ENCODE measurements around the gene CLN3. TPM values are rescaled to one million over a fixed set of nuclear protein-coding genes. Genes with fewer than 3 reads are reported as not detected.
A peak's percentile ranks its signal among the peaks of the same experiment; 100 is the strongest.

CLN3 gene
- total and polyA plus RNA-seq, 2 of the 13 experiments (the other 11 are each of a cell fraction or from before 2014, with no cell fraction given), result 23.4 to 46.8 TPM

DNA sequence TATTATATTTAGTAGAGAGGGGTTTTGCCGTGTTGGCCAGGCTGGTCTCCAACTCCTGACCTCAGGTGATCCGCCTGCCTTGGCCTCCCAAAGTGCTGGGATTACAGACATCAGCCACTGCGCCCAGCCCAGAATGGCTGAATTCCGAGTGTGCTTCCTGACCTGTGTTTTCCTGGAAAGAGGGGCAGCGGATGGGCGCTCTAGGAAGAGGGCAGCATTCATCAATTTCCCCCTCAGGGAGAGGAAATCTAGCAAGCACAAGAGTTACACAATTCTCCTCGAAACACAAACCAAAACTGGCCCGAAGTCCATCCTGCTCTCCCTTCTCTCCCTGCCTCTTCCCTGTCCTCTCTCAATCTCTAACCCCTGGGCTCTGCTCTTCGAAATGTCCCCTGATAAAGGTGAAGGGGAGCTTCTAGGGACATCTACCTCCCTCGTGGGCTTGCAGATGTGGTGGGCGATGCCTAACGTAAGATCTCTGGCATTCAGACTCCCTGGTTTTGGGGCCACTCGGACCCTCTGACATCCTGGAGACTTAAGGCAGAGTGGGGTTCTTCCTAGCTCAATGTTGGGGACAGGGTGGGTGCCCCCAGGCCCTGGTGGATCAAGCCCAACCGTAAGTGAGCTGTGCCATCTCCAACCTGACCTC lies 13.7 kb upstream of the CLN3 start (continued):
- TF ChIP-seq CSRNP2 (CRISPR knock-in tag; conservative IDR thresholded peaks at IDR 0.05; ENCODE audit: low read depth) (no peak), TGIF2 (CRISPR knock-in tag; IDR thresholded peaks at IDR 0.05) (no peak), ARNT (IDR thresholded peaks at IDR 0.05) (no peak), CCAR2 (optimal IDR thresholded peaks at IDR 0.05; ENCODE audit: low read depth, low read length) (no peak), KLF12 (CRISPR knock-in tag; IDR thresholded peaks at IDR 0.05; ENCODE audit: borderline replicate concordance) (no peak), ZNF10 (CRISPR knock-in tag; IDR thresholded peaks at IDR 0.05; ENCODE audit: borderline replicate concordance, low read depth) (no peak), KLF16 (CRISPR knock-in tag; IDR thresholded peaks at IDR 0.05) (peak in 1 of 2 experiments; percentile 67; a peak in 1 of 4 replicates), SPEN (CRISPR knock-in tag; IDR thresholded peaks at IDR 0.05; ENCODE audit: low read depth) (peak; percentile 87), ZNF577 (CRISPR knock-in tag; IDR thresholded peaks at IDR 0.05; ENCODE audit: borderline replicate concordance, low read depth) (no peak), KDM5B (CRISPR knock-in tag; IDR thresholded peaks at IDR 0.05; ENCODE audit: borderline replicate concordance) (no peak), GABPB1 (CRISPR knock-in tag; IDR thresholded peaks at IDR 0.05) (peak; percentile 53), ZNF496 (CRISPR knock-in tag; IDR thresholded peaks at IDR 0.05; ENCODE audit: insufficient replicate concordance) (no peak), SMAD1 (CRISPR knock-in tag; IDR thresholded peaks at IDR 0.05; ENCODE audit: borderline replicate concordance, low read depth) (peak; percentile 66; the same call in 1 of the 2 replicates), HDAC6 (IDR thresholded peaks at IDR 0.05; ENCODE audit: low read depth, low read length) (no peak), KMT2A (CRISPR knock-in tag; IDR thresholded peaks at IDR 0.05) (no peak), ZNF598 (CRISPR knock-in tag; IDR thresholded peaks at IDR 0.05; ENCODE audit: borderline replicate concordance) (no peak), ZNF180 (CRISPR knock-in tag; IDR thresholded peaks at IDR 0.05; ENCODE audit: borderline replicate concordance, low read depth) (no peak), MYC (CRISPR knock-in tag; IDR thresholded peaks at IDR 0.05; ENCODE audit: borderline replicate concordance) (peak; percentile 55), RXRA (CRISPR knock-in tag; IDR thresholded peaks at IDR 0.05) (peak; percentile 84; the same call in 1 of the 2 replicates), IRF2 (CRISPR knock-in tag; IDR thresholded peaks at IDR 0.05) (peak; percentile 49; the same call in 1 of the 2 replicates)
- TF ChIP-seq, protein P1, sequence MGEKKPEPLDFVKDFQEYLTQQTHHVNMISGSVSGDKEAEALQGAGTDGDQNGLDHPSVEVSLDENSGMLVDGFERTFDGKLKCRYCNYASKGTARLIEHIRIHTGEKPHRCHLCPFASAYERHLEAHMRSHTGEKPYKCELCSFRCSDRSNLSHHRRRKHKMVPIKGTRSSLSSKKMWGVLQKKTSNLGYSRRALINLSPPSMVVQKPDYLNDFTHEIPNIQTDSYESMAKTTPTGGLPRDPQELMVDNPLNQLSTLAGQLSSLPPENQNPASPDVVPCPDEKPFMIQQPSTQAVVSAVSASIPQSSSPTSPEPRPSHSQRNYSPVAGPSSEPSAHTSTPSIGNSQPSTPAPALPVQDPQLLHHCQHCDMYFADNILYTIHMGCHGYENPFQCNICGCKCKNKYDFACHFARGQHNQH (CRISPR knock-in tag; IDR thresholded peaks at IDR 0.05), result peak; percentile 75; the same call in 1 of the 2 replicates
- TF ChIP-seq, protein P2, sequence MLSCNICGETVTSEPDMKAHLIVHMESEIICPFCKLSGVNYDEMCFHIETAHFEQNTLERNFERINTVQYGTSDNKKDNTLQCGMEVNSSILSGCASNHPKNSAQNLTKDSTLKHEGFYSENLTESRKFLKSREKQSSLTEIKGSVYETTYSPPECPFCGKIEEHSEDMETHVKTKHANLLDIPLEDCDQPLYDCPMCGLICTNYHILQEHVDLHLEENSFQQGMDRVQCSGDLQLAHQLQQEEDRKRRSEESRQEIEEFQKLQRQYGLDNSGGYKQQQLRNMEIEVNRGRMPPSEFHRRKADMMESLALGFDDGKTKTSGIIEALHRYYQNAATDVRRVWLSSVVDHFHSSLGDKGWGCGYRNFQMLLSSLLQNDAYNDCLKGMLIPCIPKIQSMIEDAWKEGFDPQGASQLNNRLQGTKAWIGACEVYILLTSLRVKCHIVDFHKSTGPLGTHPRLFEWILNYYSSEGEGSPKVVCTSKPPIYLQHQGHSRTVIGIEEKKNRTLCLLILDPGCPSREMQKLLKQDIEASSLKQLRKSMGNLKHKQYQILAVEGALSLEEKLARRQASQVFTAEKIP (CRISPR knock-in tag; IDR thresholded peaks at IDR 0.05; ENCODE audit: borderline replicate concordance), result no peak
- TF ChIP-seq, protein P3, sequence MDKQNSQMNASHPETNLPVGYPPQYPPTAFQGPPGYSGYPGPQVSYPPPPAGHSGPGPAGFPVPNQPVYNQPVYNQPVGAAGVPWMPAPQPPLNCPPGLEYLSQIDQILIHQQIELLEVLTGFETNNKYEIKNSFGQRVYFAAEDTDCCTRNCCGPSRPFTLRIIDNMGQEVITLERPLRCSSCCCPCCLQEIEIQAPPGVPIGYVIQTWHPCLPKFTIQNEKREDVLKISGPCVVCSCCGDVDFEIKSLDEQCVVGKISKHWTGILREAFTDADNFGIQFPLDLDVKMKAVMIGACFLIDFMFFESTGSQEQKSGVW (CRISPR knock-in tag; IDR thresholded peaks at IDR 0.05; ENCODE audit: borderline replicate concordance), result no peak
- TF ChIP-seq, protein P4, sequence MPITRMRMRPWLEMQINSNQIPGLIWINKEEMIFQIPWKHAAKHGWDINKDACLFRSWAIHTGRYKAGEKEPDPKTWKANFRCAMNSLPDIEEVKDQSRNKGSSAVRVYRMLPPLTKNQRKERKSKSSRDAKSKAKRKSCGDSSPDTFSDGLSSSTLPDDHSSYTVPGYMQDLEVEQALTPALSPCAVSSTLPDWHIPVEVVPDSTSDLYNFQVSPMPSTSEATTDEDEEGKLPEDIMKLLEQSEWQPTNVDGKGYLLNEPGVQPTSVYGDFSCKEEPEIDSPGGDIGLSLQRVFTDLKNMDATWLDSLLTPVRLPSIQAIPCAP (CRISPR knock-in tag; IDR thresholded peaks at IDR 0.05; ENCODE audit: low read depth), result no peak

Measured in HepG2 (cell line).